Measurements from ENCODE around the gene KIF2A. TPM values are rescaled to one million over a fixed set of nuclear protein-coding genes. Genes with fewer than 3 reads are reported as not detected.
A peak's percentile ranks its signal among the peaks of the same experiment; 100 is the strongest.

The KIF2A gene
- total RNA-seq, 3 donors from 2014 or later: 34.2 to 43.3 (median 41.8) TPM

GRCh38 chr5:62354028-62354874, 48.2 kb downstream of the KIF2A start:
- DNase-seq (peak in 1 of 3 donors; percentile 79), ATAC-seq (peak; percentile 63)
- Histone ChIP-seq H3K4me1 (ENCODE audit: low read depth) (no peaks in the 10 kb centered on the region), H3K36me3 (ENCODE audit: low read depth) (no peaks in the 10 kb centered on the region), H3K9me3 (no peaks in the 10 kb centered on the region), H3K4me3 (no peak overlapping the region)
- TF ChIP-seq, protein P1, sequence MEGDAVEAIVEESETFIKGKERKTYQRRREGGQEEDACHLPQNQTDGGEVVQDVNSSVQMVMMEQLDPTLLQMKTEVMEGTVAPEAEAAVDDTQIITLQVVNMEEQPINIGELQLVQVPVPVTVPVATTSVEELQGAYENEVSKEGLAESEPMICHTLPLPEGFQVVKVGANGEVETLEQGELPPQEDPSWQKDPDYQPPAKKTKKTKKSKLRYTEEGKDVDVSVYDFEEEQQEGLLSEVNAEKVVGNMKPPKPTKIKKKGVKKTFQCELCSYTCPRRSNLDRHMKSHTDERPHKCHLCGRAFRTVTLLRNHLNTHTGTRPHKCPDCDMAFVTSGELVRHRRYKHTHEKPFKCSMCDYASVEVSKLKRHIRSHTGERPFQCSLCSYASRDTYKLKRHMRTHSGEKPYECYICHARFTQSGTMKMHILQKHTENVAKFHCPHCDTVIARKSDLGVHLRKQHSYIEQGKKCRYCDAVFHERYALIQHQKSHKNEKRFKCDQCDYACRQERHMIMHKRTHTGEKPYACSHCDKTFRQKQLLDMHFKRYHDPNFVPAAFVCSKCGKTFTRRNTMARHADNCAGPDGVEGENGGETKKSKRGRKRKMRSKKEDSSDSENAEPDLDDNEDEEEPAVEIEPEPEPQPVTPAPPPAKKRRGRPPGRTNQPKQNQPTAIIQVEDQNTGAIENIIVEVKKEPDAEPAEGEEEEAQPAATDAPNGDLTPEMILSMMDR (IDR thresholded peaks at IDR 0.05): no peak
- intact Hi-C loops (cut with DNase I, micrococcal nuclease): no loop called here

DNA sequence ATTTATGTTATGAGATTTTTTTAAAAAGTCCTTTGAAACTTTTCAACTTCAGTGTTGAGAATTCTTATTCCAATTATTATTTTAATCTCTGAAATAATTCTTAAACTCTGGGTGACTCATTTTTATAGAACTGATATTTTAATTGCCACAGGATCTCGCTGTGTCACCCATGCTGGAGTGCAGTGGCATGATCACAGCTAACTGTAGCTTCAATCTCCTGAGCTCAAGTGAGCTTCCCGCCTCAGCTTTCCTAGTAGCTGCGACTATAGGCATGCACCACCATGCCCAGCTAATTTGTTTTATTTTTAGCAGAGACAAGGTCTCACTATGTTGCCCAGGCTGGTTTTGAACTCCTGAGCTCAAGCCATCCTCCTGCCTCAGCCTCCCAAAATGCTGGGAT, 56.7 kb downstream of the KIF2A start:
- H3K4me3 ChIP-seq: no peak overlapping the region
- DNase-seq (no peak), ATAC-seq (no peak)
- intact Hi-C loops (cut with DNase I, micrococcal nuclease): no loop called here
- TF ChIP-seq, protein P1 (IDR thresholded peaks at IDR 0.05): no peak
- no peaks in the 10 kb centered on the region for H3K36me3 ChIP-seq (ENCODE audit: low read depth)
- H3K9me3 ChIP-seq: no peaks in the 10 kb centered on the region
- no peaks in the 10 kb centered on the region for H3K4me1 ChIP-seq (ENCODE audit: low read depth)

GRCh38 chr5:62369039-62369438, 63.0 kb downstream of the KIF2A start:
- H3K9me3 ChIP-seq: no peaks in the 10 kb centered on the region

DNA sequence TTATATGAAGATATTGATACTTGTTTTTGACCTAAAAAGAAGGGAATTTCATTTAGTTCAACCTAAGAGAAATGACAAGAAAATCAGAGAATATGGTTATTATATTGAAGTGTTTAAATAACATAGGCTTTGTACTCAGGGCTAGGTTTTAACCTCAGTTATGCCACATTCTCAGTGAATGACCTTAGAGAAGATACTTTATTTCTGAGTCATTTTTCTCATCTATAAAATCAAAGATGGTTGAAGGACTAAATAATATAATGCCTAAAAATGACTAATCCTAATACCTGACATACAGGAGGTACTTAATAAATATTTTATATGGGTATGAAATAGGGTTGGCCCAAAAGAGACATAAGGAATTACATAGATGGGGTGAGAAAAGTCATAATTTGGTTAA, 65.4 kb downstream of the KIF2A start:
- TF ChIP-seq, protein P1 (IDR thresholded peaks at IDR 0.05): no peak
- H3K36me3 ChIP-seq (ENCODE audit: low read depth): no peaks in the 10 kb centered on the region
- no peak for DNase-seq
- H3K4me1 ChIP-seq (ENCODE audit: low read depth): no peaks in the 10 kb centered on the region
- H3K4me3 ChIP-seq: no peak overlapping the region
- intact Hi-C loops (cut with DNase I, micrococcal nuclease): no loop called here
- ATAC-seq: no peak
- no peaks in the 10 kb centered on the region for H3K9me3 ChIP-seq

More at GRCh38 chr5:62369039-62369438, 63.0 kb downstream of the KIF2A start:
- H3K4me3 ChIP-seq: no peak overlapping the region
- intact Hi-C loops (cut with DNase I, micrococcal nuclease): no loop called here
- no peaks in the 10 kb centered on the region for H3K4me1 ChIP-seq (ENCODE audit: low read depth)
- DNase-seq (no peak), ATAC-seq (no peak)
- TF ChIP-seq, protein P1 (IDR thresholded peaks at IDR 0.05): no peak
- no peaks in the 10 kb centered on the region for H3K36me3 ChIP-seq (ENCODE audit: low read depth)

GRCh38 chr5:62372600-62372999, 66.6 kb downstream of the KIF2A start:
- H3K9me3 ChIP-seq: no peaks in the 10 kb centered on the region
- intact Hi-C loops (cut with DNase I, micrococcal nuclease): no loop called here
- TF ChIP-seq, protein P1 (IDR thresholded peaks at IDR 0.05): no peak
- H3K4me1 ChIP-seq (ENCODE audit: low read depth): no peaks in the 10 kb centered on the region
- no peak for ATAC-seq
- H3K36me3 ChIP-seq (ENCODE audit: low read depth): no peaks in the 10 kb centered on the region
- no peak overlapping the region for H3K4me3 ChIP-seq
- no peak for DNase-seq
